Neural cell (in vitro differentiated cells): ENCODE results near the gene NCBP3. TPM values are rescaled to one million over a fixed set of nuclear protein-coding genes. Genes with fewer than 3 reads are reported as not detected.

ENCODE experiments used
- H2AFZ ChIP-seq: fragments of 200-600, 300-800 bp; sonication (generic), shearing (Covaris generic); 2 replicates; pipeline ENCODE4 v1.6.0; 2014; ENCODE audit warnings: low read depth, mild to moderate bottlenecking, antibody characterized with exemption, low read length, moderate library complexity
- H3F3A ChIP-seq: fragments of 200-600 bp; shearing (Covaris generic); 2 replicates; pipeline ENCODE4 v1.6.1; 2016; ENCODE audit warnings: mild to moderate bottlenecking, moderate library complexity, mixed read lengths, antibody characterized with exemption, low read length; ENCODE audit not compliant: insufficient read depth, poor library complexity, severe bottlenecking
- H3K27ac ChIP-seq: fragments of 200-600, 300-800 bp; sonication (generic), shearing (Covaris generic); 2 replicates; pipeline ENCODE4 v1.5.1; 2014; ENCODE audit warnings: mild to moderate bottlenecking, low read length, moderate library complexity
- H3K27me3 ChIP-seq: fragments of 300-800, 200-600 bp; sonication (generic), shearing (Covaris generic); 2 replicates; pipeline ENCODE4 v1.6.0; 2014; ENCODE audit warnings: mild to moderate bottlenecking, low read depth, low read length, moderate library complexity; ENCODE audit not compliant: insufficient read depth
- H3K36me3 ChIP-seq: fragments of 300-800, 200-600 bp; sonication (generic), shearing (Covaris generic); 2 replicates; pipeline ENCODE4 v1.5.1; 2014; ENCODE audit warnings: mild to moderate bottlenecking, antibody characterized with exemption, low read length, moderate library complexity; ENCODE audit not compliant: insufficient read depth
- H3K4me2 ChIP-seq: fragments of 300-800, 200-600 bp; sonication (generic), shearing (Covaris generic); 2 replicates; pipeline ENCODE4 v1.6.0; 2014; ENCODE audit warnings: mild to moderate bottlenecking, low read length
- H3K4me3 ChIP-seq: fragments of 300-800, 200-600 bp; sonication (generic), shearing (Covaris generic); 2 replicates; pipeline ENCODE4 v1.5.1; 2014; ENCODE audit warnings: mild to moderate bottlenecking, low read length, moderate library complexity
- H3K79me2 ChIP-seq: fragments of 200-600 bp; shearing (Covaris generic); replicated peaks from 2 replicates; pipeline ENCODE4 v1.6.0; 2014; ENCODE audit warnings: mild to moderate bottlenecking, low read length, moderate library complexity; ENCODE audit not compliant: insufficient read depth
- H3K9ac ChIP-seq: fragments of 300-800, 200-600 bp; sonication (generic), shearing (Covaris generic); 2 replicates; pipeline ENCODE4 v1.6.1; 2016; ENCODE audit warnings: mild to moderate bottlenecking, low read length, mixed read lengths
- H3K9me2 ChIP-seq: fragments of 200-600 bp; shearing (Covaris generic); 2 replicates; pipeline ENCODE4 v1.6.1; 2016; ENCODE audit warnings: mild to moderate bottlenecking, low read length, mixed read lengths; ENCODE audit not compliant: insufficient read depth
- H3K9me3 ChIP-seq: fragments of 200-600, 300-800 bp; sonication (generic), shearing (Covaris generic); 2 replicates; pipeline ENCODE4 v1.6.1; 2016; ENCODE audit warnings: mild to moderate bottlenecking, mixed run types, low read length, moderate library complexity, mixed read lengths
- H4K20me1 ChIP-seq: fragments of 200-600 bp; shearing (Covaris generic); 2 replicates; pipeline ENCODE4 v1.6.1; 2016; ENCODE audit warnings: mild to moderate bottlenecking, mixed run types; ENCODE audit not compliant: insufficient read depth
- CTCF ChIP-seq: fragments of 450-650 bp; IDR thresholded peaks from 2 replicates; pipeline ENCODE4 v1.5.1; 2014; ENCODE audit warnings: antibody characterized with exemption, mild to moderate bottlenecking, moderate library complexity; ENCODE audit not compliant: poor library complexity, severe bottlenecking
- EP300 ChIP-seq: fragments of 450-650 bp; conservative IDR thresholded peaks from 2 replicates; pipeline ENCODE4 v1.6.1; 2014; ENCODE audit warnings: antibody characterized with exemption, mild to moderate bottlenecking, moderate library complexity; ENCODE audit not compliant: poor library complexity, severe bottlenecking
- EZH2 ChIP-seq: fragments of 200-600, 300-800 bp; shearing (Covaris generic), sonication (generic); IDR thresholded peaks from 2 replicates; pipeline ENCODE4 v1.6.1; 2014; ENCODE audit warnings: antibody characterized with exemption, low read length, borderline replicate concordance, mild to moderate bottlenecking; ENCODE audit not compliant: insufficient read depth, poor library complexity, severe bottlenecking
- MXI1 ChIP-seq: fragments of 450-650 bp; conservative IDR thresholded peaks from 2 replicates; pipeline ENCODE4 v1.6.1; 2014; ENCODE audit warnings: antibody characterized with exemption, mild to moderate bottlenecking; ENCODE audit not compliant: poor library complexity, severe bottlenecking
- POLR2AphosphoS5 ChIP-seq: IDR thresholded peaks from 2 replicates; pipeline ENCODE4 v1.6.1; 2012
- RAD21 ChIP-seq: fragments of 450-650 bp; conservative IDR thresholded peaks from 2 replicates; pipeline ENCODE4 v1.6.1; 2014; ENCODE audit warnings: antibody characterized with exemption, mild to moderate bottlenecking, moderate library complexity
- REST ChIP-seq: IDR thresholded peaks from 2 replicates; pipeline ENCODE4 v1.6.1; 2012; ENCODE audit warnings: borderline replicate concordance
- SMC3 ChIP-seq: fragments of 450-650 bp; conservative IDR thresholded peaks from 2 replicates; pipeline ENCODE4 v1.6.1; 2014; ENCODE audit warnings: antibody characterized with exemption, mild to moderate bottlenecking, moderate library complexity; ENCODE audit not compliant: poor library complexity
- TAF1 ChIP-seq: IDR thresholded peaks from 2 replicates; pipeline ENCODE4 v1.6.1; 2012; ENCODE audit warnings: low read depth
- polyA plus RNA-seq: library from polyadenylated mRNA; depleted of rRNA; stranded (reverse); fragments of >200 nt; gene quantifications from 2 replicates; pipeline ENCODE4 v1.2.3, GENCODE V29; 2014

NCBP3 gene
- polyA plus RNA-seq, 1 donor from 2014 or later = 132 TPM

- H4K20me1 ChIP-seq = no peaks in the 10 kb centered on the region
- TF ChIP-seq EZH2 (no peak), SMC3 (no peak), TAF1 (no peak), EP300 (no peak), MXI1 (no peak), POLR2AphosphoS5 (no peak), CTCF (no peak), RAD21 (no peak), REST (no peak)
- H3K9me2 ChIP-seq = no peaks in the 10 kb centered on the region
- H3K27ac ChIP-seq = no peak overlapping the region
- H3K4me3 ChIP-seq = no peak overlapping the region
- H3K79me2 ChIP-seq = no peaks in the 10 kb centered on the region
- H3K36me3 ChIP-seq = peaks cover 6% of the 10 kb centered on the region
- no peak overlapping the region for H3K4me2 ChIP-seq
- H2AFZ ChIP-seq = no peak overlapping the region
- no peak overlapping the region for H3K9ac ChIP-seq
- no peaks in the 10 kb centered on the region for H3K27me3 ChIP-seq
- H3F3A ChIP-seq = no peaks in the 10 kb centered on the region
- H3K9me3 ChIP-seq = no peaks in the 10 kb centered on the region
These were observed 27.8 kb upstream of the NCBP3 start for GRCh38 chr17:3873862-3874261.

GRCh38 chr17:3870871-3871306 lies 24.8 kb upstream of the NCBP3 start:
- H3K27ac ChIP-seq = no peak overlapping the region
- H3K79me2 ChIP-seq = no peaks in the 10 kb centered on the region
- H3K9me2 ChIP-seq = no peaks in the 10 kb centered on the region
- no peak overlapping the region for H2AFZ ChIP-seq
- peaks cover 6% of the 10 kb centered on the region for H3K36me3 ChIP-seq
- TF ChIP-seq TAF1 = no peak
- no peak for TF ChIP-seq POLR2AphosphoS5
- TF ChIP-seq EZH2 = no peak
- no peak for TF ChIP-seq MXI1
- no peak for TF ChIP-seq CTCF
- no peak for TF ChIP-seq RAD21
- no peak for TF ChIP-seq REST
- no peak for TF ChIP-seq EP300
- no peak for TF ChIP-seq SMC3
- no peak overlapping the region for H3K9ac ChIP-seq
- H3K4me3 ChIP-seq = no peak overlapping the region
- no peaks in the 10 kb centered on the region for H3K27me3 ChIP-seq
- no peaks in the 10 kb centered on the region for H3F3A ChIP-seq
- no peak overlapping the region for H3K4me2 ChIP-seq
- no peaks in the 10 kb centered on the region for H4K20me1 ChIP-seq
- no peaks in the 10 kb centered on the region for H3K9me3 ChIP-seq
